CD14-positive monocyte (primary cell): ENCODE data around the gene ACTL6B. TPM values are rescaled to one million over a fixed set of nuclear protein-coding genes. Genes with fewer than 3 reads are reported as not detected.

ENCODE experiments used
- DNase-seq, 3 donors: peaks; one replicate each; pipeline ENCODE4 v3.0.0-alpha.2; 2011 to 2022
- H2AFZ ChIP-seq: 2 replicates; pipeline ENCODE4 v1.6.0; 2012; ENCODE audit warnings: mild to moderate bottlenecking, low read depth, low read length, inconsistent platforms; ENCODE audit not compliant: insufficient read depth, poor library complexity, severe bottlenecking
- H3K27ac ChIP-seq, 2 donors: 1 replicate in 1 of 2; 2 replicates in 1 of 2; pipeline ENCODE4 v1.5.1; 2012 to 2013; ENCODE audit warnings: low read length in 2 of 2, control low read depth in 1 of 2, inconsistent platforms in 1 of 2, low read depth in 1 of 2, mild to moderate bottlenecking in 1 of 2
- H3K27me3 ChIP-seq, 2 donors: one replicate each; pipeline versions ENCODE4 v1.6.0 to v1.6.1; 2011 to 2013; ENCODE audit warnings: low read length in 2 of 2; ENCODE audit not compliant: control insufficient read depth in 2 of 2, insufficient read depth in 2 of 2
- H3K36me3 ChIP-seq, 2 donors: replicated peaks in 1 of 2; 1 replicate in 1 of 2; 2 replicates in 1 of 2; pipeline versions ENCODE4 v1.5.1 to v1.6.1; 2012 to 2013; ENCODE audit warnings: low read length in 2 of 2, control low read depth in 1 of 2, inconsistent platforms in 1 of 2, mild to moderate bottlenecking in 1 of 2; ENCODE audit not compliant: insufficient read depth in 2 of 2, control insufficient read depth in 1 of 2
- H3K4me1 ChIP-seq, 2 donors: 1 replicate in 1 of 2; 2 replicates in 1 of 2; pipeline versions ENCODE4 v1.5.1 to v1.6.1; 2012 to 2013; ENCODE audit warnings: low read length in 2 of 2, control low read depth in 1 of 2, inconsistent platforms in 1 of 2, mild to moderate bottlenecking in 1 of 2, moderate library complexity in 1 of 2; ENCODE audit not compliant: insufficient read depth in 2 of 2, control insufficient read depth in 1 of 2
- H3K4me2 ChIP-seq: replicated peaks from 2 replicates; pipeline ENCODE3; 2012; ENCODE audit warnings: low read length, moderate library complexity, mild to moderate bottlenecking; ENCODE audit not compliant: poor library complexity, severe bottlenecking; ENCODE audit errors: extremely low read depth
- H3K4me3 ChIP-seq, 3 experiments: fragments of 200-600 bp in 1 of 3; sonication (generic) in 1 of 3; replicated peaks in 1 of 3; 1 replicate in 2 of 3; 2 replicates in 1 of 3; pipeline ENCODE4 v1.5.1; 2011 to 2013; ENCODE audit warnings: low read length in 3 of 3, mild to moderate bottlenecking in 3 of 3, control low read depth in 2 of 3, low read depth in 2 of 3, inconsistent platforms in 1 of 3, moderate library complexity in 1 of 3
- H3K79me2 ChIP-seq: 2 replicates; pipeline ENCODE4 v1.6.0; 2012; ENCODE audit warnings: mild to moderate bottlenecking, control low read depth, inconsistent platforms, low read length, moderate library complexity; ENCODE audit not compliant: insufficient read depth
- H3K9ac ChIP-seq: 2 replicates; pipeline ENCODE4 v1.6.0; 2017; ENCODE audit warnings: low read length, mild to moderate bottlenecking; ENCODE audit not compliant: insufficient read depth, poor library complexity, severe bottlenecking
- H3K9me3 ChIP-seq, 2 donors: replicated peaks in 1 of 2; 1 replicate in 1 of 2; 2 replicates in 1 of 2; pipeline versions ENCODE4 v1.5.1 to v1.6.1; 2012 to 2013; ENCODE audit warnings: low read length in 2 of 2, control low read depth in 1 of 2; ENCODE audit not compliant: control insufficient read depth in 1 of 2, insufficient read depth in 1 of 2
- H4K20me1 ChIP-seq: 2 replicates; pipeline ENCODE4 v1.6.0; 2012; ENCODE audit warnings: mild to moderate bottlenecking, low read length, control low read depth, moderate library complexity; ENCODE audit not compliant: insufficient read depth
- H3K27ac Mint-ChIP-seq, 7 donors: one replicate each; pipeline ENCODE4 v1.8.0; 2020; ENCODE audit warnings: mild to moderate bottlenecking in 7 of 7, mixed read lengths in 7 of 7, moderate library complexity in 6 of 7, inconsistent platforms in 2 of 7
- H3K27me3 Mint-ChIP-seq, 3 donors: one replicate each; pipeline ENCODE4 v1.8.0; 2021 to 2022; ENCODE audit warnings: low read depth in 3 of 3, mild to moderate bottlenecking in 3 of 3, mixed read lengths in 3 of 3, moderate library complexity in 3 of 3, inconsistent platforms in 1 of 3
- H3K36me3 Mint-ChIP-seq, 2 donors: one replicate each; pipeline ENCODE4 v1.8.0; 2020; ENCODE audit warnings: mixed read lengths in 2 of 2, inconsistent platforms in 1 of 2, mild to moderate bottlenecking in 1 of 2
- H3K4me1 Mint-ChIP-seq: one replicate; pipeline ENCODE4 v1.8.0; 2020; ENCODE audit warnings: mild to moderate bottlenecking, mixed read lengths
- H3K4me3 Mint-ChIP-seq, 2 donors: one replicate each; pipeline ENCODE4 v1.8.0; 2020; ENCODE audit warnings: mild to moderate bottlenecking in 2 of 2, mixed read lengths in 2 of 2, moderate library complexity in 1 of 2
- H3K9me3 Mint-ChIP-seq, 7 donors: one replicate each; pipeline ENCODE4 v1.8.0; 2020 to 2022; ENCODE audit warnings: mixed read lengths in 7 of 7, mild to moderate bottlenecking in 6 of 7, moderate library complexity in 6 of 7, inconsistent platforms in 2 of 7
- WGBS: methylation state at CpG from one replicate; pipeline ENCODE4 v1.1.5; 2013; ENCODE audit warnings: missing lambda C conversion rate; ENCODE audit not compliant: insufficient coverage; 5-methylcytosine and 5-hydroxymethylcytosine counted together
- intact Hi-C, 2 donors: fragments of 100-400 bp; cut with micrococcal nuclease; formaldehyde crosslinking; loops; one replicate each; pipeline versions ENCODE4 v1.15.0 to v1.15.1; 2023
- polyA plus RNA-seq, 3 donors: library from polyadenylated mRNA; depleted of rRNA in 1 of 3; unstranded in 2 of 3; stranded (reverse) in 1 of 3; fragments of 300-500 nt in 2 of 3; fragments of >200 nt in 1 of 3; fragmentation: Illumina TruSeq in 2 of 3; gene quantifications; 1 replicate in 2 of 3; 2 replicates in 1 of 3; pipeline ENCODE4 v1.2.3, GENCODE V29; 2012 to 2021
- TF ChIP-seq, protein P1 (sequence below): fragments of 200-600 bp; IDR thresholded peaks from one replicate; pipeline ENCODE4 v1.8.0; 2022; ENCODE audit warnings: antibody characterized with exemption, mild to moderate bottlenecking

ACTL6B gene
- polyA plus RNA-seq, 3 donors: not detected

DNA sequence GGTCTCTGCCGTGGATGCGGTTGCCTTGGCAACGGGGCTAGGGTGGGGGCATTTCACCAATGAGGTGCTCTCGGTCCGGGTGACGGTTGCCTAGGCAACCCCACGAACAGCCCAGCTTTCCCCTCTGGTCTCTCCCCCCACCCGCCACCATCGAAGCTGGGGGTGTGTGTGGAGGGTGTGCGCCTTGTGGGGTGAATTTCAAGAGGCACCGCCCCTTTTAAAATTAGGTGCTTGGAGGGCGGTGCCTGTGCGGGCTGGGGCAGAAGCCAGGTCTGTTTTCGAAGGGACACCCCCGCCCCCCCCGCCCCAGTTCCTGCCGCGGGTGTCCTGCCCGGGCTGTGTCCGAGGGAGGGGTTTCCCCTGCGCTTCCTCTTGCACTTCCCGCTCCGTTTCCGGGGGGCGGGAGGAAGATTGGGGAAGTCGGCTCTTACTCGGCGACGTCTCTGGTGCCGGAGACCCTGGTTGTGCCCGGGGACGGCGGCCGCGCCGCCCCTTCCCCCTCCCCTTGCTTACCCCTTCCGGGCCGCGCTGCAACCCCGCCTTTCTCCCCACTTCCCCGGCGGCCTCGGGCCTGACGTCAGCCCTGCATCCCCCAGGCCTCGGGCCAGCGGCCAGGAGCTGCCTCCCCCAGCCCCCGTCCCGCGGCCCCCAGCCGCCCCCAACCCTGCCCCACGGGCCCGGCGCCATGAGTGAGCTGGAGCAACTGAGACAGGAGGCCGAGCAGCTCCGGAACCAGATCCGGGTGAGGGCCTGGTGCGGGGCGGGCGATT lies 19.5 kb upstream of the ACTL6B start:
- Histone ChIP-seq H2AFZ (no peak overlapping the region), H3K27me3 (no peaks in the 10 kb centered on the region), H3K79me2 (peaks cover 48% of the 10 kb centered on the region), H3K36me3 (peaks cover 38 to 40% of the 10 kb centered on the region in 2 donors), H3K4me3 (peak overlapping the region; percentile 64 to 100 (median 85)), H3K27ac (peak overlapping the region; percentile 88 to 91), H3K4me2 (peak overlapping the region; percentile 78), H3K4me1 (peaks cover 54 to 58% of the 10 kb centered on the region in 2 donors), H3K9me3 (no peaks in the 10 kb centered on the region), H4K20me1 (peaks cover 57% of the 10 kb centered on the region), H3K9ac (peak overlapping the region; percentile 89)
- DNase-seq: peak; percentile 89 to 97 (median 95)
- 0% methylated on average over 7 of the region's 59 CpGs for WGBS
- intact Hi-C loops: loop anchor here (2.0 to 10.0 kb wide), 3 partner anchors 89 to 551 kb away; partner anchors contain the start of genes FBXO24 (in 1 of the 2), LRCH4 (in 1 of the 2), MBLAC1 (in 1 of the 2) and PPP1R35 (in 1 of the 2)
- H3K36me3 Mint-ChIP-seq: peaks cover 30 to 42% of the 10 kb centered on the region in 2 donors
- peaks cover 44% of the 10 kb centered on the region for H3K4me1 Mint-ChIP-seq
- H3K9me3 Mint-ChIP-seq: peaks cover 0 to 2% (median 0%) of the 10 kb centered on the region in 7 donors
- TF ChIP-seq, protein P1, sequence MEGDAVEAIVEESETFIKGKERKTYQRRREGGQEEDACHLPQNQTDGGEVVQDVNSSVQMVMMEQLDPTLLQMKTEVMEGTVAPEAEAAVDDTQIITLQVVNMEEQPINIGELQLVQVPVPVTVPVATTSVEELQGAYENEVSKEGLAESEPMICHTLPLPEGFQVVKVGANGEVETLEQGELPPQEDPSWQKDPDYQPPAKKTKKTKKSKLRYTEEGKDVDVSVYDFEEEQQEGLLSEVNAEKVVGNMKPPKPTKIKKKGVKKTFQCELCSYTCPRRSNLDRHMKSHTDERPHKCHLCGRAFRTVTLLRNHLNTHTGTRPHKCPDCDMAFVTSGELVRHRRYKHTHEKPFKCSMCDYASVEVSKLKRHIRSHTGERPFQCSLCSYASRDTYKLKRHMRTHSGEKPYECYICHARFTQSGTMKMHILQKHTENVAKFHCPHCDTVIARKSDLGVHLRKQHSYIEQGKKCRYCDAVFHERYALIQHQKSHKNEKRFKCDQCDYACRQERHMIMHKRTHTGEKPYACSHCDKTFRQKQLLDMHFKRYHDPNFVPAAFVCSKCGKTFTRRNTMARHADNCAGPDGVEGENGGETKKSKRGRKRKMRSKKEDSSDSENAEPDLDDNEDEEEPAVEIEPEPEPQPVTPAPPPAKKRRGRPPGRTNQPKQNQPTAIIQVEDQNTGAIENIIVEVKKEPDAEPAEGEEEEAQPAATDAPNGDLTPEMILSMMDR: no peak
- H3K4me3 Mint-ChIP-seq: peak overlapping the region; percentile 85 to 86
- H3K27me3 Mint-ChIP-seq: peaks cover 1 to 8% (median 6%) of the 10 kb centered on the region in 3 donors
- H3K27ac Mint-ChIP-seq: peak overlapping the region; percentile 68 to 93 (median 86)

- Histone ChIP-seq H3K9ac (peak overlapping the region; percentile 89), H3K4me2 (peak overlapping the region; percentile 78), H4K20me1 (peaks cover 50% of the 10 kb centered on the region), H3K79me2 (peaks cover 48% of the 10 kb centered on the region), H3K27me3 (no peaks in the 10 kb centered on the region), H3K27ac (peak overlapping the region; percentile 88 to 91), H2AFZ (no peak overlapping the region), H3K36me3 (peaks cover 34 to 37% of the 10 kb centered on the region in 2 donors), H3K9me3 (no peaks in the 10 kb centered on the region), H3K4me1 (peaks cover 47 to 55% of the 10 kb centered on the region in 2 donors), H3K4me3 (peak overlapping the region; percentile 64 to 100 (median 85))
- no peak for DNase-seq
- Mint-ChIP-seq H3K9me3 (peaks cover 0 to 2% (median 0%) of the 10 kb centered on the region in 7 donors), H3K4me1 (peaks cover 40% of the 10 kb centered on the region), H3K4me3 (peak overlapping the region; percentile 97 to 98), H3K36me3 (peaks cover 28 to 35% of the 10 kb centered on the region in 2 donors), H3K27me3 (peaks cover 1 to 8% (median 6%) of the 10 kb centered on the region in 3 donors), H3K27ac (peak overlapping the region in 5 of 7 donors; percentile 35 to 96 (median 92))
- TF ChIP-seq, protein P1: no peak
- intact Hi-C loops: loop anchor here (2.0 to 10.0 kb wide), 3 partner anchors 88 to 550 kb away; partner anchors contain the start of genes FBXO24 (in 1 of the 2), LRCH4 (in 1 of the 2), MBLAC1 (in 1 of the 2) and PPP1R35 (in 1 of the 2)
- WGBS: under 1% methylated on average over 42 of the region's 46 CpGs
These were observed 18.8 kb upstream of the ACTL6B start for GRCh38 chr7:100675105-100675451.
